Transverse colon (tissue), 4 donors: ENCODE measurements around the gene RIMBP2. TPM values are rescaled to one million over a fixed set of nuclear protein-coding genes. Genes with fewer than 3 reads are reported as not detected.

Experiments
- DNase-seq: peaks from one replicate; pipeline ENCODE4 v3.0.0-alpha.2; 2019
- H3K27ac ChIP-seq, 4 donors: fragments of 200-600 bp; sonication (generic); 2 replicates each; pipeline ENCODE4 v1.5.1; 2016 to 2018; ENCODE audit warnings: inconsistent platforms in 4 of 4
- H3K27me3 ChIP-seq: fragments of 200-600 bp; sonication (generic); 2 replicates; pipeline ENCODE4 v1.5.1; 2017; ENCODE audit warnings: inconsistent platforms
- H3K36me3 ChIP-seq, 4 donors: fragments of 200-600 bp; sonication (generic); 2 replicates each; pipeline ENCODE4 v1.5.1; 2017 to 2019; ENCODE audit warnings: inconsistent platforms in 4 of 4
- H3K4me1 ChIP-seq, 4 donors: fragments of 200-600 bp; sonication (generic); 2 replicates each; pipeline ENCODE4 v1.5.1; 2017 to 2020; ENCODE audit warnings: inconsistent platforms in 4 of 4
- H3K4me3 ChIP-seq, 4 donors: fragments of 200-600 bp; sonication (generic); 1 replicate in 1 of 4; 2 replicates in 3 of 4; pipeline versions ENCODE4 v1.5.1 to v1.6.1; 2017 to 2019; ENCODE audit warnings: inconsistent platforms in 4 of 4
- H3K9me3 ChIP-seq, 2 donors: fragments of 200-600 bp; sonication (generic); 2 replicates each; pipeline ENCODE4 v1.5.1; 2017 to 2019; ENCODE audit warnings: inconsistent platforms in 2 of 2
- EP300 ChIP-seq: sonication (generic); formaldehyde crosslinking; IDR thresholded peaks from one replicate; pipeline ENCODE4 v1.6.1; 2017; ENCODE audit warnings: antibody characterized with exemption, low read depth
- POLR2A ChIP-seq: fragments of 450-650 bp; IDR thresholded peaks from one replicate; pipeline ENCODE4 v1.6.1; 2016; ENCODE audit warnings: antibody characterized with exemption, mild to moderate bottlenecking, moderate library complexity
- POLR2AphosphoS5 ChIP-seq, 3 donors: sonication (generic); formaldehyde crosslinking; IDR thresholded peaks; one replicate each; pipeline ENCODE4 v1.6.1; 2016; ENCODE audit warnings: antibody characterized with exemption in 3 of 3
- WGBS, 2 donors: methylation state at CpG; one replicate each; pipeline ENCODE4 v1.1.5; 2018; ENCODE audit warnings: low coverage in 1 of 2; 5-methylcytosine and 5-hydroxymethylcytosine counted together
- in situ Hi-C, 4 donors: fragments of 200-750 bp; cut with MboI; loops; one replicate each; pipeline versions ENCODE4 v1.15.0 to v1.15.1; 2017; ENCODE audit warnings: low sequenced_read_pairs in 3 of 4, low pct_ligation_motif_present in 1 of 4, low pct_unique_long_range_greater_than_20kb in 1 of 4
- intact Hi-C: fragments of 100-400 bp; cut with DNase I; formaldehyde crosslinking; loops from one replicate; pipeline ENCODE4 v1.15.1; 2023; ENCODE audit warnings: low total_unique reads
- total RNA-seq, 4 donors: library from RNA; depleted of rRNA; stranded (reverse); fragments of >200 nt; gene quantifications; one replicate each; pipeline ENCODE4 v1.1.0, GENCODE V29; 2016
- TF ChIP-seq, protein P1 (sequence below), 5 experiments: fragments of 200-600 bp in 3 of 5; fragments of 450-650 bp in 2 of 5; sonication (generic) in 3 of 5; IDR thresholded peaks; 1 replicate in 2 of 5; 2 replicates in 3 of 5; pipeline ENCODE4 v1.5.1; 2016 to 2017; ENCODE audit warnings: antibody characterized with exemption in 5 of 5, inconsistent platforms in 3 of 5, mild to moderate bottlenecking in 2 of 5, moderate library complexity in 1 of 5

Gene RIMBP2
- total RNA-seq, 4 donors from 2014 or later = 2.9 to 17.3 (median 4.3) TPM

DNA sequence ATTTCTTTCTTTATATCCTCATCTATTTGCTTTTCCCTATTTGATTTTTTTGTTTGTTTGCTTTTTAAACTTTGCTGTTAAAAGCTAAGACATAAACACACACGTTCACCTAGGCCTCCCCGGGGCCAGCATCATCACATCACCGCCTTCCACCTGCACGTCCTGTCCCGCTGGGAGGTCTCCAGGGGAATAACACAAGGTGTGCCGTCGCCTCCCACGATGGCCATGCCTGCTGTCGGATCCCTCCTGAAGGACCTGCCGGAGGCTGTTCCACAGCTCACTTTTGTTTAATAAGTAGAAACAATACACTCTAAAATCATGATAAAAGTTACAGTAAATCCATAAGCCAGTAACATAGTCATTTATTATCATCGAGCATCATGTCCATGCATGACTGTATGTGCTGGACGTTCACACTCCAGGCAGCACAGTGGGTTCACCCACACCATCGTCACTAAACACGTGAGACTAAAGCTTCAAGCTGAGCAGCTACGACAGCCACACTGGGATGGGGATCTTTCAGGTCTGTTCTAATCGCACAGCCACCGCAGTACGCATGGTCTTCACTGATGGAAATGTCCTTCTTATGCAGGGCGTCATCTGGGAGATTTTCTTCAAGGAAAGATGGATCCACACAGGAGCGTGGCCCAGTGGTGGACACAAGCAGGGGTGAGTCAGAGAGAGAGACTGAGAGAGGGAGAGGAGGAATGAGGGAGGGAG lies 3.6 kb downstream of the RIMBP2 start:
- H3K27ac ChIP-seq = no peak overlapping the region
- no peaks in the 10 kb centered on the region for H3K36me3 ChIP-seq
- WGBS, 2 donors = 74 to 80% methylated on average over 11 to 20 of the region's 20 CpGs
- H3K27me3 ChIP-seq = peaks cover 43% of the 10 kb centered on the region
- intact Hi-C loops = no loop called here
- H3K4me1 ChIP-seq = peaks cover 0 to 22% (median 8%) of the 10 kb centered on the region in 4 donors
- H3K9me3 ChIP-seq = no peaks in the 10 kb centered on the region
- TF ChIP-seq EP300 = no peak
- TF ChIP-seq, protein P1, sequence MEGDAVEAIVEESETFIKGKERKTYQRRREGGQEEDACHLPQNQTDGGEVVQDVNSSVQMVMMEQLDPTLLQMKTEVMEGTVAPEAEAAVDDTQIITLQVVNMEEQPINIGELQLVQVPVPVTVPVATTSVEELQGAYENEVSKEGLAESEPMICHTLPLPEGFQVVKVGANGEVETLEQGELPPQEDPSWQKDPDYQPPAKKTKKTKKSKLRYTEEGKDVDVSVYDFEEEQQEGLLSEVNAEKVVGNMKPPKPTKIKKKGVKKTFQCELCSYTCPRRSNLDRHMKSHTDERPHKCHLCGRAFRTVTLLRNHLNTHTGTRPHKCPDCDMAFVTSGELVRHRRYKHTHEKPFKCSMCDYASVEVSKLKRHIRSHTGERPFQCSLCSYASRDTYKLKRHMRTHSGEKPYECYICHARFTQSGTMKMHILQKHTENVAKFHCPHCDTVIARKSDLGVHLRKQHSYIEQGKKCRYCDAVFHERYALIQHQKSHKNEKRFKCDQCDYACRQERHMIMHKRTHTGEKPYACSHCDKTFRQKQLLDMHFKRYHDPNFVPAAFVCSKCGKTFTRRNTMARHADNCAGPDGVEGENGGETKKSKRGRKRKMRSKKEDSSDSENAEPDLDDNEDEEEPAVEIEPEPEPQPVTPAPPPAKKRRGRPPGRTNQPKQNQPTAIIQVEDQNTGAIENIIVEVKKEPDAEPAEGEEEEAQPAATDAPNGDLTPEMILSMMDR (IDR thresholded peaks at IDR 0.05) = no peak
- TF ChIP-seq POLR2A = no peak
- TF ChIP-seq POLR2AphosphoS5 (IDR thresholded peaks at IDR 0.05) = no peak
- no peak for DNase-seq
- no peak overlapping the region for H3K4me3 ChIP-seq
- in situ Hi-C loops = no loop called here

DNA sequence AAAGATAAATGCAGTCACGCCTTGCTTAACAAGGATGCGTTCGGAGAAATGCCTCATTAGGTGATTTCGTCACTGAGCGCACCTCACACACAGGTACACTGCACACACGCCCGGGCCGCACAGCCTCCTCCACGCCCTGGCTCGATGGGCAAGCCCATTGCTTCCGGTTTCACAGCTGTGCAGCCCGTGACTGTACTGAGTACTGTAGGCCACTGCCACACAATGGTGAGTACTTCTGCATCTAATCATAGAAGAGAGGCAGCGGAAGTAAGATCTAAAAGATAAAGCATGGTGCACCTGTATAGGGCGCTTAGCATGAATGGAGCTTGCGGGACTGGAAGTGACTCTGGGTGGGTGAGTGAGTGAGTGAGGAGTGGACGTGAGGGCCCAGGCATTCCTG lies 4.3 kb downstream of the RIMBP2 start:
- in situ Hi-C loops = no loop called here
- Histone ChIP-seq H3K4me1 (peaks cover 0 to 22% (median 8%) of the 10 kb centered on the region in 4 donors), H3K27me3 (peaks cover 35% of the 10 kb centered on the region), H3K36me3 (no peaks in the 10 kb centered on the region), H3K4me3 (no peak overlapping the region), H3K27ac (no peak overlapping the region), H3K9me3 (no peaks in the 10 kb centered on the region)
- WGBS, 2 donors = 77% methylated on average over 11 to 16 of the region's 16 CpGs
- DNase-seq = peak; percentile 26
- intact Hi-C loops = no loop called here
- TF ChIP-seq POLR2A (no peak), POLR2AphosphoS5 (IDR thresholded peaks at IDR 0.05) (no peak), EP300 (no peak)
- TF ChIP-seq, protein P1 (IDR thresholded peaks at IDR 0.05) = no peak

DNA sequence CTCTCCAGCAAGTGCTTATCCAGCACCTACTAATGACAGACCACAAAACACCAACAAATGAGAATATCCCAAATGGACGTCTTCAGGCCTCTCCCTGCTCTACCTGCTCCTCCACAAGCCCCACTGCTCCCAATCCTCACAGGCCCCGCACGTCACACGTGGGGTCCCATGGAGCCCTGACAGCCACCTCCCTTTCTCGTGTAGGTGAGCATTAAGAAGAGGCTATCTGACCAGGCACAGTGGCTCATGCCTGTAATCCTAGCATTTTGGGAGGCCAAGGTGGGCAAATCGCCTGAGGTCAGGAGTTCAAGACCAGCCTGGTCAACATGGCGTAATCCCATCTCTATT lies 5.4 kb downstream of the RIMBP2 start:
- Histone ChIP-seq H3K4me3 (no peak overlapping the region), H3K9me3 (no peaks in the 10 kb centered on the region), H3K36me3 (no peaks in the 10 kb centered on the region), H3K27me3 (peaks cover 25% of the 10 kb centered on the region), H3K27ac (no peak overlapping the region), H3K4me1 (peaks cover 0 to 21% (median 6%) of the 10 kb centered on the region in 4 donors)
- intact Hi-C loops (no loop called here), in situ Hi-C loops (no loop called here)
- TF ChIP-seq POLR2AphosphoS5 (IDR thresholded peaks at IDR 0.05) (no peak), EP300 (no peak), POLR2A (no peak)
- TF ChIP-seq, protein P1 (IDR thresholded peaks at IDR 0.05) = no peak
- no peak for DNase-seq
- 60 to 82% methylated on average over 1 to 7 of the region's 7 CpGs for WGBS, 2 donors

DNA sequence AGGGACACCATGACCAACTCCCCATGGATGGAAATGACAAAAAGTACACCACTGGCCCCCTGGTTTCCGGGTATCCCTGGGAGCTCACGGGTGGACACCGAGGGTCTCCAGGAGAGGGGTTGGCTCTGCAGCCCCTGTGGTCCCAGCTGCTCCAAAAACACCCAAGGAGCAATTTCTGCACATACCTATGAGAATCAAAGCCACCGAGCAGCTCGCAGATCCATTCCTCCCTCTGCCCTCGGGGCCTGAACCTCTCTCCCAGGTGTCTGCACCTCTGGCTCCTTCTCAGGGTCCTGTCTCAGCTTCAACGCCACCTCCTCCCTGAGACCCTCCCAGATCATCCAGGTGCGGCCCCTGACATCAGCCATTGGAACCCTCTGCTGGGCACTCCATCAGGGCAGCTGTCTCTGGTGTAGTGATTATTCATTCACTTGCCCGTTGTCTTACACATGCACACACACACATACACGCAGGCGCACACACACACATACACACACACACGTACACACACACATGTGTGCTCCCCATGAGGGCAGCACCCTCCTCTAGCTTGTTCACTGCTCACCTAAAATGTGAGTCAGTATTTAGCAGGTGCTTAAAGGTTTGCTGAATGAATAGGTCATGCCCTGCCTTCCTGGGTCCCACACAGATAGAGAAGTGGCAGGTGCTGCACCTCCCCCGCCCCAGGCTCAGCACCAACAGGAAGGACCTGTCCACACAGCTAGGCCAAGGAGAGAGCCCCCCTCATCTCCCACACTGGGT lies 5.9 kb downstream of the RIMBP2 start:
- DNase-seq = no peak

More for the DNA sequence above, 5.9 kb downstream of the RIMBP2 start:
- WGBS, 2 donors = 86% methylated on average over 13 of the region's 13 CpGs; no CpG with 5 or more reads in 1 of the 2 donors
- H3K36me3 ChIP-seq = no peaks in the 10 kb centered on the region
- TF ChIP-seq EP300 = no peak
- TF ChIP-seq POLR2A = no peak
- TF ChIP-seq, protein P1 (IDR thresholded peaks at IDR 0.05) = no peak
- TF ChIP-seq POLR2AphosphoS5 (IDR thresholded peaks at IDR 0.05) = no peak
- peaks cover 19% of the 10 kb centered on the region for H3K27me3 ChIP-seq
- H3K4me1 ChIP-seq = peaks cover 0 to 16% (median 6%) of the 10 kb centered on the region in 4 donors
- intact Hi-C loops = no loop called here
- H3K9me3 ChIP-seq = no peaks in the 10 kb centered on the region
- no peak overlapping the region for H3K27ac ChIP-seq
- H3K4me3 ChIP-seq = no peak overlapping the region
- in situ Hi-C loops = no loop called here
